HG03045 (cell line): ENCODE results near the gene FBLIM1.

Experiments used
- ATAC-seq: cut with Tn5 transposase; IDR thresholded peaks from one replicate; pipeline ENCODE4 v1.9.1; 2021; ENCODE audit warnings: mild to moderate bottlenecking, moderate library complexity; ENCODE audit not compliant: unreplicated experiment

The FBLIM1 gene, protein sequence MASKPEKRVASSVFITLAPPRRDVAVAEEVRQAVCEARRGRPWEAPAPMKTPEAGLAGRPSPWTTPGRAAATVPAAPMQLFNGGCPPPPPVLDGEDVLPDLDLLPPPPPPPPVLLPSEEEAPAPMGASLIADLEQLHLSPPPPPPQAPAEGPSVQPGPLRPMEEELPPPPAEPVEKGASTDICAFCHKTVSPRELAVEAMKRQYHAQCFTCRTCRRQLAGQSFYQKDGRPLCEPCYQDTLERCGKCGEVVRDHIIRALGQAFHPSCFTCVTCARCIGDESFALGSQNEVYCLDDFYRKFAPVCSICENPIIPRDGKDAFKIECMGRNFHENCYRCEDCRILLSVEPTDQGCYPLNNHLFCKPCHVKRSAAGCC

DNA sequence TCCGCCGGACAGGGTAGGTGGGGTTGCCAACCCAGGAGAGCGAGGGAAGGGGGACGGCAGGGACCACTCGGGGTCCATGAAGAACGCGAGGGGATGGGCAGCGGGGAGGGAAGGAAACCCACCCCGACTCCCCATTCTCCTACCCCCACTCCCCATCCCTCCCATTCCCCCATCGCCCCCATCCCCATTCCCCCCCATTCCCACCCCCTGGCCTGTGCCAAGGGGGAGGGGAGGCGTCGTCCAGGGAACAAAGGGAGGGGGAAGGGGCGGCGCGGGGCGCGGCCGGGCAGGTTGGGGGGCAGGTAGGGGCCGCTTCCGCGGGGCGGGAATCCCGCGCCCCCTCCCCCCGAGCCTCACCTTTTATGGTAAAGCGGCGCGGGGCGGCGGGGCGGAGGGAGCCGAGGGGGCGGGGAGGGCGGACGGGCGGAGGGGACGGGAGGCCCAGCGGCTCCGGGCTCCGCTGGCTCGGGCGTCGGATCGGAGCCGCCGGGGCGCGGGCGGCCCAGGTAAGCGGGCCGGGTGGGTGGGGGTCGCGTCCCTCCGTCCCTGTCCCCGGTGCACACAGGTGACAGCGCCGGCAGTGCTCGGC, at the start of gene FBLIM1:
Gene FBLIM1, plus strand, starts transcription at position 453 of the 589 bp plus-strand sequence. CDS start 6,189 bp downstream, outside the sequence.
- no peak for ATAC-seq

DNA sequence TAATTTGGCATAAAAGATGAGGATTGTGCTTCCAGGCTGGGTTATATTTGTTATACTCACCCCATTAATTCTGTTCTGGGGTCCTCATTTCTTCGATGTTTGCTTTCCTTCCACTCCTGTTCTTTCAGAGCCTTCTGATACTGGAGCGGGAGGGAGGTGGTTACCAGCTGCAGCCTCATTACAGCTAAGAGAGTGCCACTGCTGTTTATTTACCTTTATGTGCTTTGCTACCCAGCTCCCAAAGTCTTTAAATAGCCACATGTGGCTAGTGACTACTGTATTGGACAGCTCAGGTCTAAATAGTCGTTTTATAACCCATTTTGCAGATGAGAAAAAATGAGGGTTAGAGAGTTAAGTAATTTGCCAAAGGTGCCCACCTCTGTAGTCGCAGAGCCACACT, 49.4 kb upstream of the FBLIM1 start:
- no peak for ATAC-seq

GRCh38 chr1:15712168-15712567, 46.4 kb upstream of the FBLIM1 start:
- no peak for ATAC-seq

DNA sequence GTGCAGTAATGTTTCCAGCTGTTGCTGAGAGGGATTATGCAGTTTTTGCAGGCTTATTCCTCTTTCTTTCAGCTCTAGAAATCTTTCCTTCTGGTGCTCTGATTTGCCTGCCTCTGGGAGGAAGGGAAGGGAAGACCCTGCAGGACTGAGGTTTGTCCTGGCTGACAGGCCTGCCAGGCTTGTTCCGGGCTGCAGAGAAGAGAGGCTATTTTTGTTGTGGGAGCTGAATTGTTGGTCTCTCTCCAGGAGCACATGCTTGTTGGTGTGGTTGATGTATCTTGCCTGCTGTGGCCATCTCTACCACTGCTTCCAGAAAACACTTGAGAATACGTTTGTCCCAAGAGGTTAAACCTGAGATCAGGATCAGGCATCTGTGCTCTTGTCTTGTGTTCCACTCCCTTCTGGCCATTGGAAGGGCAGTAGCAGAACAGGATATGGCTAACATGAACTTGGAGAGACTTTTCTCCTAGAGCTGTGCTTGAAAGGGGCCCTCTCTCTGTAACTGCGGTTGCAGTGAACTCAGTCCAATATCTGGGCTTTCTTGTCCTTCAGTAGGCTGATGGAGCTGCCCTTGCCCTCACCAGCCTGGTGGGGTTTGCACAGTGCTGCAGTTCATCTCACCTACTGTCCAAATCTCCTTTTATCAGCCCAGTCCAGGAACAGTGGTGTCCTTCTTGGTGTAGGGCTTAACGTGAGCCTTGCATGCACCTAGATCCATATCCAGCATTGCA, 44.0 kb upstream of the FBLIM1 start:
- no peak for ATAC-seq

GRCh38 chr1:15717418-15718125, 41.0 kb upstream of the FBLIM1 start:
- ATAC-seq = no peak

GRCh38 chr1:15718199-15718601, 40.4 kb upstream of the FBLIM1 start:
- ATAC-seq = no peak

DNA sequence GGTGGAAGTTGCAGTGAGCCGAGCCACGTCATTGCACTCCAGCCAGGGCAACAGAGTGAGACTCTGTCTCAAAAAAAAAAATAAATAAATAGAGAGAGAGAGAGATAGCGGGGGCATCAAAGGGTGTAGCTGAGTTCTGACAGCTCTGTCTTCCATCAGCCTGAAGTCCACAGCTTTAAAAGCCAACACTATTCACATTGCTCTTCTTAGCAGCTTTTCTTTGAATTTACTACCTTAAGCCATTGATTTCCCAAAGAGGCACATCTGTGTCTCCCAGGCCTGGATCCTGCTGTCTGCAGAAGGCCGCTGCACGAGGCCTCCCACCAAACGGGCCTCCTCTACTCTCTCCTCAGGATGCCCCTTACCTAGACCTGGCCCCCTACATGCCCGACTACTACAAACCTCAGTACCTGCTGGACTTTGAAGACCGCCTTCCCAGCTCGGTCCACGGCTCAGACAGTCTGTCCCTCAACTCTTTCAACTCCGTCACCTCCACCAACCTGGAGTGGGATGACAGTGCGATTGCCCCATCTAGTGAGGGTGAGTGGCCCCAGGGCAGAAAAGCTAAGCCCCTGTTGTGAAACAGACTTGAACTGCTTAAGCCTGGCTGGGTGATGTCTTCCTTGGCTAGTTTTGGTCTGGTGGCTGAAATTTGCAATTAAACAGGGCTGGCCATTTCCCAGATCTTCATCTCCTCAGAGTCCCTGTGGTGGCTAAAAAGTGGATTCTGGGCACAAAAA, 39.0 kb upstream of the FBLIM1 start:
- no peak for ATAC-seq

DNA sequence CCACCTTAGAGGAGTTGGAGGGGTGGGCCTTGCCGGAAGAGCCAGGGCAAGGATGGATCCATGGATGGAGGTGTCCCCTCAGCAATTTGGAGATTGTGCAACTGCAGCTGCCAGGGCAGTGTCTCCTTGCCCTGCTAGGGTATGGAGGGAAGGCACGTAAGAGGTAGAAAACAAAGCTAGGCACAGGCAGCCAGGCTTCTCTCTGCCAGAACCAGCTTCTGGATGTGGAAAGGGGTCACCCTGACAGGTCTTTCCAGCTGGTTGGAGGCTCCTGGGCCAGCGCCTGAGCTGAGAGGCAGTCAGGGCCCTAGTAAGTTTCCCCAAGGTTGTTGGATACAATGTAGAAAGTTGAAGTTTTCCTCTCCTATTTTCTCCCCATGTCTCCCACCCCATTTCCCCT, 37.7 kb upstream of the FBLIM1 start:
- no peak for ATAC-seq

DNA sequence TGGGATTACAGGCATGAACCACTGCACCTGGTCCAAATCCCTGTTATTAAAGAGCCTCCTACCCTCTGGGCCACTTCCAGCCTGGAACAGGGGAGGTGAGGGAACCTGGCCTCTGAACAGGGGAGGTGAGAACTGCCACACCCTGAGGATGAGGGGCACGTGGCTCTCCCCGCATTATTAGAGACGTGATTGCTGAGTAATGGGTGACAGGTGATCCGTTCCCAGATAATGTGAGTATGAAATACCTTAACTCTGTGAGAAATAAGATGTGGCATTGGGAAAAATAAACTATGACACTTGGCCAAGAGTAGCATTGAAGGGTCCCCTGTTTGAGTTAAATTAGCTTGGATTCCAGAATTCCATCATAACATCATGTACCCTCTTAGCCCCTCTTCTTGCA, 36.2 kb upstream of the FBLIM1 start:
- no peak for ATAC-seq

- ATAC-seq = no peak
Measured at GRCh38 chr1:15722836-15723532, 35.6 kb upstream of the FBLIM1 start.

DNA sequence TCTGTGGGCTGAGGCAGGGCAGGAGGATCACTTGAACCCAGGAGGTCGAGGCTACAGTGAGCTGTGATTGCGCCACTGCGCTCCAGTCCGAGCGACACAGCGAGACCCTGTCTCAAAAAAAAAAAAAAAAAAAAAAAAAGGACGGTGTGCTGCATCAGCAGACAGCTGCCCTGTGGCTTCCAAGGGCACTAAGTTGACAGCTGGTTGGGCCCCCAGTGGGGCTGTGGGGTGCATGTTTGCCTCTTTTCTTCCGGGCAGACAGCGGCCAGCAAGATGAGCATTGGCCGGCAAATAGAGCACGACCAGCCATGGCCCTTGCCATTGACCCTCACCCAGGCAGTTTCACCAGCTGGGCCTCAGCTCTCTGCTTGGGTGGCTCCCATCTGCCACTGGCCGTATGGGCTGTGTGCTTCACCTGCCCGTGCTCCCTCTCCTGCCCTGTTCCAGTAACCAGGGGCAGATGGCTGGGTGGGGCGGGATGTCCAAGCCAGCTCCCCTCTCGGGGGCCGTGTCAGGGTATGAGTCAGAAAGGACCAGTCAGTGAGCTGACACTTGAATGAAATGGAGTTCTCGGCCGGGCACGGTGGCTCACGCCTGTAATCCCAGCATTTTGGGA, 34.9 kb upstream of the FBLIM1 start:
- ATAC-seq = no peak

DNA sequence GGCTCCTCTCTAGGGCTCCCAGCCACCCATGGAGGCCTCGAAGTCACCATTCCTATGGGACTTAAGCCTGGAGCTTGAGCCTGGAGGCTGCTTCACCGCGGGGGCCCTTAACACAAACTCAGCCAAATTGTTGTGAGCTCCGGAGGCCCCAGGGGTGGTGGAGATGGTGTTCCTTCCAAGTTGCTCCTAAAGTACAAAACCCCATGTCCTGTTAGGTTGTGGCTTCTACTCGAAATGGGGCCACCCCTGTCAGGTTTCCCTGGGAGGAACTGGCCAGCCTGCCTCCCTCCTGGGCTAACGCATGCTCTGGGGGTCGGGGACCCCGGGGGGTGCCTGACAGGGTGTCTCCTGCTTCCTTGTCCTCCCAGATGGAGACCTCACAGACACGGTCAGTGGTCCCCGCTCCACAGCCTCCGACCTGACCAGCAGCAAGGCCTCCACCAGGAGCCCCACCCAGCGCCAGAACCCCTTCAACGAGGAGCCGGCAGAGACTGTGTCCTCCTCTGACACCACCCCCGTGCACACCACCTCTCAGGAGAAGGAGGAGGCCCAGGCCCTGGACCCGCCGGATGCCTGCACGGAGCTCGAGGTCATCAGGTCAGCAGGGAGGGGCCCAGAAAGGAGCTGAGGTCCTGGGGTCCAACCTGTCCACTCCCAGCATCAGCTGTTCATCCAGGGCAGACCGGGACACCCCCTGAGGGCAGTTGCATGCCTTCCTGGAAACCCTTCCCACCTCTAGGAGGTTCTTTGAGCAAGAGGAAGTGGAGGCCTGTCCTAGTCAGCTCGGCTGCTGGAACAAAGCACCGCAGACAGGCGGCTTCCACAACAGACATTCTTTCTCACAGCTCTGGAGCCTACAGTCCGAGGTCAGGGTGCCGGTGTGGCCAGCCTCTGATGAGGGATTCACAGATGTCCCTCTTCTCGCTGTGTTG, 33.4 kb upstream of the FBLIM1 start:
- ATAC-seq = no peak

- ATAC-seq = no peak
Measured at GRCh38 chr1:15726508-15726907, 32.1 kb upstream of the FBLIM1 start.

GRCh38 chr1:15727021-15727420, 31.6 kb upstream of the FBLIM1 start:
- no peak for ATAC-seq

DNA sequence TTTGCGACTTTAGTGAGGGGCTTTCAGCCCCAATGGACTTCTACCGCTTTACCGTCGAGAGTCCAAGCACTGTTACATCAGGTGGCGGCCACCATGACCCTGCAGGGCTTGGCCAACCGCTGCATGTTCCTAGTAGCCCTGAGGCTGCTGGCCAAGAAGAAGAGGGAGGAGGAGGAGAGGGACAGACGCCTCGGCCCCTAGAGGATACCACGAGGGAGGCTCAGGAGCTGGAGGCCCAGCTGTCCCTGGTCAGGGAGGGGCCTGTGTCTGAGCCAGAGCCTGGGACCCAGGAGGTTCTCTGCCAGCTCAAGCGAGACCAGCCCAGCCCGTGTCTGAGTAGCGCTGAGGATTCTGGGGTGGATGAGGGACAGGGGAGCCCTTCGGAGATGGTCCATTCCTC, 31.2 kb upstream of the FBLIM1 start:
- ATAC-seq = no peak

DNA sequence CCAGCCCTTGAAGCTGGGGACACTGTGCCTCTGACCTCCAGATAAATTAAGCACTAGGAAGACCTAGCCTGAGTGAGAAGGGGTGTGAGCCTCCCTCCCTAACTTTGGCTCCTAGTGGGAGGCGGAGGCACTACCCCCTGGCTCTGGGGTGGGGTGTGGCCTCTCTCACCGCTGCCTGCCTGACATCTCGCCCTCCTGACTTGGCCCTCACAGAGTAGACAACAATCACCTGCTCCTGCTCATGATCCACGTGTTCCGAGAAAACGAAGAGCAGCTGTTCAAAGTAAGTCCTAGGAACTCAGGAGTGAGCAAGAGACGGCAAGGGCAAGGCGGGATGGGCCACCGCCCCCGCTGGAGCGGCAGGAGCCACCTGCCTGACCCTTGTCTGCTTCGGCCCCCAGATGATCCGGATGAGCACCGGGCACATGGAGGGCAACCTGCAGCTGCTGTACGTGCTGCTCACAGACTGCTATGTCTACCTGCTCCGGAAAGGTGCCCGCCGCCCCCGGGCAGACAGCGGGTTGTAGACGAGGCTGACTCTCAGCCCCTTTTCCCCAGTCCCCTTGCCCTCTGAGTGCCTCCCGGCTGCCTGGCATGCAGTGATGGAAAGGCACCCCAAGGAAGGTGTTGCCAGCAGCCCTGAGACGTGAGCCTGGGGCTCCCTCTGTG, 30.6 kb upstream of the FBLIM1 start:
- no peak for ATAC-seq

DNA sequence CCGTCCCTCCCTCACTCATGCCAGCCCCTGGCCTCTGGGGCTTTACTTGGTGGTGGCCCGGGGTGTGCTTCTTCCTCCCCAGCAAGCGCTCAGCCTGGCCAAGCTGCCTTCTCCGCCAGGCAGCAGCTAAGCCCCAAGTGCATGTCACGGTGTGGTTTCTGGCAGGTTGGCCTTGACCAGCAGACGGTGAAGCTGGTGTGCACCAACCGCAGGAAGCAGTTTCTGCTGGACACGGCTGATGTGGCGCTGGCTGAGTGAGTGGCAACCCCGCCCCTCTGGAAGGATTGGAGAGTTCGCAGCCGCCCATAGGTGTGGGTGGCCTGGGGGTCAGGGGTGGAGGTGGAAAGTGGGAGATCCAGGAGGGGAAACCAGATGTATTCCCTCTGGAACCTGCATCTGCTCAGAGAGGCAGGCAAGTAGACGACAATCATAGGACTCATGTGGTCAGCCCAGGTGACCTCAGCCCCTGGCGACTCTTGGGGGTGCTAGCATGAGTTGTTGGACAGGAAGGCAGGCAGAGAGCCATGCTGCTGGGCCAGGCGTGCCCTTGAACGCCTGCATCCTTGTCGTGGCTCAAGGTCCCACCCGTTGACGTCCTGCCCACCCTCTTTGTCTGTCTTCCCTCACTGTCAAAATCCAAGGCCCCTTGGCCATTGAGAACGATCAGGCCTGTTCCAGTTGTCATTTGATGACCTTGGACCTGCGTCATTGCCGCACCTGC, 29.5 kb upstream of the FBLIM1 start:
- ATAC-seq = no peak
